Adipocyte (in vitro differentiated cells): ENCODE results near the gene SLC5A1.

Source experiments
- DNase-seq: peaks from one replicate; pipeline ENCODE4 v3.0.0-alpha.2; 2015; ENCODE audit warnings: low read depth
- H3K27me3 ChIP-seq: replicated peaks from 2 replicates; pipeline ENCODE4 v1.7.0; 2013; ENCODE audit warnings: mild to moderate bottlenecking, low read length, moderate library complexity; ENCODE audit not compliant: control insufficient read depth, insufficient read depth
- H3K36me3 ChIP-seq: 2 replicates; pipeline ENCODE4 v1.7.0; 2013; ENCODE audit warnings: low read length, mild to moderate bottlenecking, moderate library complexity; ENCODE audit not compliant: control insufficient read depth, insufficient read depth, severe bottlenecking
- H3K4me1 ChIP-seq: 2 replicates; pipeline ENCODE4 v1.7.0; 2013; ENCODE audit warnings: mild to moderate bottlenecking, low read length, moderate library complexity; ENCODE audit not compliant: control insufficient read depth, insufficient read depth
- H3K4me3 ChIP-seq: 2 replicates; pipeline ENCODE4 v1.7.0; 2013; ENCODE audit warnings: mild to moderate bottlenecking, low read length, moderate library complexity
- H3K9ac ChIP-seq: 2 replicates; pipeline ENCODE4 v1.7.0; 2013; ENCODE audit warnings: mild to moderate bottlenecking, low read length, moderate library complexity
- H3K9me3 ChIP-seq: 2 replicates; pipeline ENCODE4 v1.7.0; 2013; ENCODE audit warnings: mild to moderate bottlenecking, low read length, moderate library complexity; ENCODE audit not compliant: control insufficient read depth

The SLC5A1 gene

GRCh38 chr22:32100711-32101110 is 57.6 kb downstream of the SLC5A1 start:
- no peaks in the 10 kb centered on the region for H3K9me3 ChIP-seq
- H3K27me3 ChIP-seq: peaks cover 48% of the 10 kb centered on the region
- no peak for DNase-seq
- H3K4me1 ChIP-seq: no peaks in the 10 kb centered on the region
- H3K36me3 ChIP-seq: no peaks in the 10 kb centered on the region
- no peak overlapping the region for H3K9ac ChIP-seq
- H3K4me3 ChIP-seq: no peak overlapping the region

- H3K9me3 ChIP-seq: no peaks in the 10 kb centered on the region
- no peak overlapping the region for H3K4me3 ChIP-seq
Measured at GRCh38 chr22:32103658-32104315, 60.7 kb downstream of the SLC5A1 start.

GRCh38 chr22:32106930-32107329 is 63.9 kb downstream of the SLC5A1 start:
- Histone ChIP-seq H3K4me3 (no peak overlapping the region), H3K27me3 (peaks cover 26% of the 10 kb centered on the region), H3K4me1 (no peaks in the 10 kb centered on the region), H3K9ac (no peak overlapping the region), H3K36me3 (no peaks in the 10 kb centered on the region), H3K9me3 (no peaks in the 10 kb centered on the region)
- peak; percentile 11 for DNase-seq

More at GRCh38 chr22:32103658-32104315, 60.7 kb downstream of the SLC5A1 start:
- Histone ChIP-seq H3K9ac (no peak overlapping the region), H3K27me3 (peaks cover 29% of the 10 kb centered on the region), H3K36me3 (no peaks in the 10 kb centered on the region), H3K4me1 (no peaks in the 10 kb centered on the region)
- DNase-seq: peak; percentile 43

GRCh38 chr22:32112380-32112779 is 69.3 kb downstream of the SLC5A1 start:
- no peaks in the 10 kb centered on the region for H3K4me1 ChIP-seq
- H3K27me3 ChIP-seq: peaks cover 32% of the 10 kb centered on the region
- H3K4me3 ChIP-seq: no peak overlapping the region
- no peak for DNase-seq
- no peaks in the 10 kb centered on the region for H3K9me3 ChIP-seq
- H3K9ac ChIP-seq: no peak overlapping the region
- no peaks in the 10 kb centered on the region for H3K36me3 ChIP-seq

GRCh38 chr22:32119568-32120235 is 76.6 kb downstream of the SLC5A1 start:
- Histone ChIP-seq H3K4me1 (no peaks in the 10 kb centered on the region), H3K9ac (no peak overlapping the region), H3K36me3 (no peaks in the 10 kb centered on the region), H3K4me3 (no peak overlapping the region), H3K9me3 (no peaks in the 10 kb centered on the region), H3K27me3 (peaks cover 10% of the 10 kb centered on the region)
- DNase-seq: no peak

GRCh38 chr22:32120603-32121002 is 77.5 kb downstream of the SLC5A1 start:
- H3K9ac ChIP-seq: no peak overlapping the region
- peaks cover 5% of the 10 kb centered on the region for H3K27me3 ChIP-seq
- no peaks in the 10 kb centered on the region for H3K9me3 ChIP-seq
- no peak overlapping the region for H3K4me3 ChIP-seq
- DNase-seq: no peak
- H3K4me1 ChIP-seq: no peaks in the 10 kb centered on the region
- H3K36me3 ChIP-seq: no peaks in the 10 kb centered on the region

DNA sequence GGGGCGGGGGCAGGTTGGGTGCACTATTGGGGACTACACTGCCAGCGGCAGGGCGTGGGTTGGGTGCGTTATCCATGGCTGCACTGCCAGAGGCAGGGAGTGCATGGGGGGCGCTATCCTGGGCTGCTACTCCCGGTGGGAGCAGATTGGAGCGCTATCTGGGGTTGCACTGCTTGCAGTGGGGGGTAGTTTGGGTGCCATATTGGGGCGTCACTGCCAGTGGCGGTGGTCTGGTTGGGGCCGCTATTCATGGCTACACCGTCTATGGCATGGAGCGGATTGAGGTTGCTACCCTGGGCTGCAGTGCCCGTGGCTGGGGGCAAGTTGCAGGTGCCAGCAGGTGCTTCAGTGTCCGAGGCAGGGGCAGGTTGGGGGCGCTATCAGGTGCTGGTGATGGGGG is 79.8 kb downstream of the SLC5A1 start:
- no peak overlapping the region for H3K4me3 ChIP-seq
- no peak overlapping the region for H3K9ac ChIP-seq
- DNase-seq: no peak
- no peaks in the 10 kb centered on the region for H3K36me3 ChIP-seq
- no peaks in the 10 kb centered on the region for H3K4me1 ChIP-seq
- no peaks in the 10 kb centered on the region for H3K27me3 ChIP-seq
- H3K9me3 ChIP-seq: no peaks in the 10 kb centered on the region

DNA sequence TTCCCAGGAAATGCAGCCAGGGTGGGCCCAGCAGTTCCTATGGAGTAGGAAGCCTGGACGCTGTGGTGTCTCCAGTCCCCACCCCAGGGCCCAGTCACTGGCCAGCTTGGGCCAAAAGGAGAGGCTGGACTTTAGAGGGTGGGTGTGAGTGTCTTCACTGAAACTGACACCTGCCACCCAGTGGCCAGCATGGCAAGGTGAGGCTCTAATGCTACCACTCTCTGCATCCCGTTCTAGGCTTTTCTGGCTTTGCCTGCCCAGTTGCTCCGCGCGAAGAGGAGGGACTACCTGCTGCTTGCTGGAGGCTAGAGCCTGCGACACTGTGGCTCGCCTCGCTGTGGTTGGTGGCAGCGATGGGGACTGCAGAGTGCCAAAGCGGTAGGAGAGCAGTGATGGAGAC is 80.6 kb downstream of the SLC5A1 start:
- DNase-seq: no peak
- H3K9ac ChIP-seq: no peak overlapping the region
- no peaks in the 10 kb centered on the region for H3K27me3 ChIP-seq
- no peaks in the 10 kb centered on the region for H3K36me3 ChIP-seq
- no peak overlapping the region for H3K4me3 ChIP-seq
- no peaks in the 10 kb centered on the region for H3K4me1 ChIP-seq
- no peaks in the 10 kb centered on the region for H3K9me3 ChIP-seq

DNA sequence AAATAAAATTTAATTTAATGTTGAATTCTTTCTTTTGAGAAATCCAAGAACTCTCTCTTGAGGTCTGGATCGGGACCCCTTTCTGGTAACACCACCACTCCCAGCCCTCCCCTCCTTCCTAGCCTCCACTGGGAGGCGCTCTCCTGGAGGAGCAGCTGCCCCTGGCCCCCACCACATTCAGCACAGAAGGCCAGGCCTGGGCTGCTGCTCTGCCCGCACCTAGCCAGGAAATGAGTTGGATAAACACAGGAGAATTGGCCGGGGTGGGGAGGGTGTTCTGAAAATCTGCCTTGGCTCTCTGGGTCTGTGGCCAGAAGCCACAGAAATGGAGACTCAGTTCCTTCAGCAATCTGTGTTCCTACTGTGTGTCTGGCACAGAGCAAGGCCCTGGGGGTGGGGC is 84.8 kb downstream of the SLC5A1 start:
- Histone ChIP-seq H3K4me1 (no peaks in the 10 kb centered on the region), H3K9ac (no peak overlapping the region), H3K36me3 (no peaks in the 10 kb centered on the region), H3K9me3 (no peaks in the 10 kb centered on the region), H3K27me3 (peaks cover 5% of the 10 kb centered on the region), H3K4me3 (no peak overlapping the region)
- DNase-seq: no peak

GRCh38 chr22:32130464-32130863 is 87.4 kb downstream of the SLC5A1 start:
- no peak for DNase-seq
- Histone ChIP-seq H3K9me3 (no peaks in the 10 kb centered on the region), H3K4me3 (no peak overlapping the region)

DNA sequence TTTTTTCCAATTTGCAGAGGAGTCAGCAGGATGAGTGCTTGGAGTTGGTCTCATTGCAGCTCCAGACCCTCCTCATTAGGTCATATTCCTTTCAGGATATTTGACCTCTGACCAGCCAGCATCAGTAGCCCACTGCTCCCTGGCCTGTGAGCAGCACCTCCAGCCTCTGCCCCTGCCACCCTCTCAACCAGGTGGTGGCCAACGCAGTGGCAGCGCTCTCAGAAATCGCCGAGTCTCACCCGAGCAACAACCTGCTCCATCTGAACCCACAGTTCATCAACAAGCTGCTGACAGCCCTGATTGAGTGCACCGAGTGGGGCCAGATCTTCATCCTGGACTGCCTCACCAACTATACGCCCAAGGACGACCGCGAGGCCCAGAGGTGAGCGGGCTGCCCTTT is 89.1 kb downstream of the SLC5A1 start:
- Histone ChIP-seq H3K4me3 (no peak overlapping the region), H3K36me3 (no peaks in the 10 kb centered on the region), H3K4me1 (no peaks in the 10 kb centered on the region), H3K9me3 (no peaks in the 10 kb centered on the region), H3K9ac (no peak overlapping the region), H3K27me3 (peaks cover 9% of the 10 kb centered on the region)
- DNase-seq: no peak

More at GRCh38 chr22:32130464-32130863, 87.4 kb downstream of the SLC5A1 start:
- Histone ChIP-seq H3K27me3 (peaks cover 9% of the 10 kb centered on the region), H3K36me3 (no peaks in the 10 kb centered on the region), H3K9ac (no peak overlapping the region), H3K4me1 (no peaks in the 10 kb centered on the region)
